Heart right ventricle (tissue), 16 donors: Measurements from ENCODE around the gene UST. TPM values are rescaled to one million over a fixed set of nuclear protein-coding genes. Genes with fewer than 3 reads are reported as not detected.

ENCODE experiments used
- ATAC-seq, 8 donors: fragments of 200-7000 bp; cut with Tn5 transposase; one replicate each; pipeline ENCODE4 v1.9.1; 2020; ENCODE audit warnings: mild to moderate bottlenecking in 8 of 8, moderate library complexity in 8 of 8, moderate number of reproducible peaks in 1 of 8
- DNase-seq, 2 donors: peaks; one replicate each; pipeline ENCODE4 v3.0.0-alpha.2; 2020
- H3K27ac ChIP-seq, 10 donors: fragments of 200-600 bp; sonication (generic) in 2 of 10; one replicate each; pipeline versions ENCODE4 v1.5.0 to v1.8.0; 2020 to 2022; ENCODE audit warnings: mild to moderate bottlenecking in 3 of 10
- H3K27me3 ChIP-seq, 7 donors: fragments of 200-600 bp; one replicate each; pipeline ENCODE4 v1.8.0; 2021 to 2022; ENCODE audit warnings: mild to moderate bottlenecking in 2 of 7
- H3K36me3 ChIP-seq, 9 donors: fragments of 200-600 bp; sonication (generic) in 1 of 9; one replicate each; pipeline versions ENCODE4 v1.5.0 to v1.8.0; 2020 to 2022; ENCODE audit warnings: mild to moderate bottlenecking in 2 of 9
- H3K4me1 ChIP-seq, 9 donors: fragments of 200-600 bp; sonication (generic) in 1 of 9; one replicate each; pipeline versions ENCODE4 v1.5.0 to v1.8.0; 2020 to 2022; ENCODE audit warnings: mild to moderate bottlenecking in 4 of 9
- H3K4me3 ChIP-seq, 10 donors: fragments of 200-600 bp; sonication (generic) in 2 of 10; one replicate each; pipeline versions ENCODE4 v1.5.0 to v1.8.0; 2020 to 2022; ENCODE audit warnings: mild to moderate bottlenecking in 7 of 10, moderate library complexity in 2 of 10
- H3K9me3 ChIP-seq, 11 donors: fragments of 200-600 bp in 10 of 11; sonication (generic) in 2 of 11; one replicate each; pipeline versions ENCODE4 v1.5.0 to v1.8.0; 2013 to 2022; ENCODE audit warnings: mild to moderate bottlenecking in 2 of 11, control low read depth in 1 of 11, moderate library complexity in 1 of 11
- CTCF ChIP-seq, 9 donors: fragments of 200-600 bp; sonication (generic) in 2 of 9; IDR thresholded peaks; one replicate each; pipeline versions ENCODE4 v1.5.0 to v1.8.0; 2021 to 2022; ENCODE audit warnings: antibody characterized with exemption in 9 of 9, mild to moderate bottlenecking in 5 of 9, moderate library complexity in 1 of 9
- WGBS, 2 donors: extraction: QIAGEN DNeasy Blood & Tissue Kit; methylation state at CpG; one replicate each; pipeline ENCODE4 v1.1.7; 2013; ENCODE audit warnings: inconsistent platforms in 1 of 2; 5-methylcytosine and 5-hydroxymethylcytosine counted together
- intact Hi-C, 10 donors: fragments of 100-400 bp; cut with DNase I; formaldehyde crosslinking; loops; one replicate each; pipeline versions ENCODE4 v1.11.1 to v1.14.2; 2022
- polyA plus RNA-seq, 2 donors: library from polyadenylated mRNA; stranded (reverse); fragments of 200-250 nt; gene quantifications; one replicate each; pipeline ENCODE4 v1.2.3, GENCODE V29; 2013
- total RNA-seq, 10 donors: library from RNA; stranded (reverse); fragmentation: NEBNext Ultra II Directional in 3 of 10; extraction: Animal tissue kit (Norgen Biotek cat#: 25700) in 3 of 10; gene quantifications; one replicate each; pipeline versions ENCODE4 v1.2.1 to v1.2.4, GENCODE V29; 2021 to 2023
- donor health status: Arrhythmogenic right ventricular cardiomyopathy.
- donor health status: ischemic (EF 13 %, LVEDD 7.1; RV severe dilation, severe dysfunction).
- donor health status: healthy with polysubstance abuse.
- donor health status: DM: no; HTN: yes; CAD: no.
- donor health status: DM: no; HTN: no; CAD: no.
- donor health status: ischemic (EF 25% LVEDD 6.9; RV normal size, moderate dysfunction).
- donor health status: ischemic (EF 25% LVEDD 5.7; RV mildly dilated, moderate dysfunction).
- donor health status: healthy.
- donor health status: DM: yes; HTN: yes; CAD: no.
- donor health status: Ischemic cardiomyopathy.
- donor health status: ischemic (EF 35%, LVEDD 5.7; RV mildly dilated, moderate dysfunction).
- donor health status: nonischemic (EF 11% LVEDD 7.7; RV severe dilation, severe dysfunction).
- donor health status: DM: yes; HTN: yes; CAD: no.
- donor health status: PGD.
- donor health status: ischemic (EF 29% LVEDD 5.4; RV normal size, mild dysfunction).
- donor health status: nonischemic (EF 23%, LVEDD 6.1; RV moderate dilation, normal function).

UST gene
- total and polyA plus RNA-seq, 12 donors = 1.6 to 4.1 (median 2.3) TPM

DNA sequence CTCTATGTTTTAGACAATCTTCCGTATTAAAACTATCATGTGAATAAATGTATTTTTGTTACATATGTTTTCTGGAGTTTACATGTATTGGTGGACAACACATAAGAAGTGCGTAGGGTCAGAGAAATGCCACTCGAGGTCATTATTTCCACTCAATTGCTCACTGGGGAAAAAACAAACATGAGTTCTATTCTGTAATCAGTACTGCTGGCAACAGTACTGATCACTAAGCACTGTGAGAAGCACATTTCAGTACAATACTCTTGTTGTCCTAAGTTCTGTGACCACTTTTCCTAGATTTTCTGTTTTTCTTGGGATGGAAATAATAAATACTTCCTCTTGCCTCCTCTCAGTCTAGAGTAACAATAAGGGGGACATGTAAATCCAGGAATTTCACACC is 44.5 kb downstream of the UST start:
- H3K4me3 ChIP-seq = no peak overlapping the region
- no peaks in the 10 kb centered on the region for H3K27me3 ChIP-seq
- TF ChIP-seq CTCF (IDR thresholded peaks at IDR 0.05) = no peak
- no peaks in the 10 kb centered on the region for H3K36me3 ChIP-seq
- 76 to 78% methylated on average over 3 of the region's 3 CpGs for WGBS, 2 donors
- DNase-seq (no peak), ATAC-seq (no peak)
- no peak overlapping the region for H3K27ac ChIP-seq
- intact Hi-C loops = no loop called here
- peaks cover 0 to 5% (median 0%) of the 10 kb centered on the region in 9 donors for H3K4me1 ChIP-seq
- peaks cover 0 to 18% (median 0%) of the 10 kb centered on the region in 11 donors for H3K9me3 ChIP-seq

- H3K9me3 ChIP-seq = peaks cover 0 to 12% (median 0%) of the 10 kb centered on the region in 11 donors
- no peak overlapping the region for H3K4me3 ChIP-seq
- peaks cover 0 to 3% (median 0%) of the 10 kb centered on the region in 9 donors for H3K4me1 ChIP-seq
- WGBS, 2 donors = 90 to 97% methylated on average over 2 of the region's 2 CpGs
- no peak for TF ChIP-seq CTCF (IDR thresholded peaks at IDR 0.05)
- no peaks in the 10 kb centered on the region for H3K27me3 ChIP-seq
- H3K36me3 ChIP-seq = no peaks in the 10 kb centered on the region
- DNase-seq (no peak), ATAC-seq (no peak)
- intact Hi-C loops = no loop called here
- no peak overlapping the region for H3K27ac ChIP-seq
Measured at GRCh38 chr6:148793721-148794120, 46.9 kb downstream of the UST start.

DNA sequence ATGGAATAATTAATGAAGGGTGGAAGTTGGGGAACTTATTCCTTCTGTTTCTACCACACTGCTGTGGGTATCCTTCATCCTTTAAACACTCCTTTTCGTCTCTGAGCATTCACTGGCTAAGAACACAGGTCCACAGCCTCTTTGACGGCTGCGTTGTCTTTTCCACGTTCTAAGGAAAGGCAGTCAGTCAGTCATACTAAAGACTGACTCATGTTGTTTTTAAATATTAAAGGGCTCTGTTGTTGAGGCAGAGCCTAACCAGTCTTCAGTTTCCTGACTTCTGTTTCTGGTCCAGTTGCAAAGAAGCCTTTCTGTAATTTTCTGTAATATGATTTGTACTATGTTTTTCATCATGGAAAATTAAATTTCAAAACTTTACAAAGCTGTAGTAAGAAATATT is 48.0 kb downstream of the UST start:
- intact Hi-C loops = no loop called here
- WGBS, 2 donors = 86 to 88% methylated on average over 4 of the region's 4 CpGs
- Histone ChIP-seq H3K27ac (no peak overlapping the region), H3K9me3 (peaks cover 0 to 12% (median 0%) of the 10 kb centered on the region in 11 donors), H3K36me3 (no peaks in the 10 kb centered on the region), H3K27me3 (no peaks in the 10 kb centered on the region), H3K4me1 (peaks cover 0 to 3% (median 0%) of the 10 kb centered on the region in 9 donors), H3K4me3 (no peak overlapping the region)
- no peak for DNase-seq
- no peak for TF ChIP-seq CTCF (IDR thresholded peaks at IDR 0.05)
- ATAC-seq = no peak

GRCh38 chr6:148795563-148795962 is 48.7 kb downstream of the UST start:
- intact Hi-C loops = no loop called here
- TF ChIP-seq CTCF (IDR thresholded peaks at IDR 0.05) = no peak
- H3K4me3 ChIP-seq = no peak overlapping the region
- peaks cover 0 to 7% (median 3%) of the 10 kb centered on the region in 9 donors for H3K4me1 ChIP-seq
- ATAC-seq = no peak
- H3K36me3 ChIP-seq = no peaks in the 10 kb centered on the region
- DNase-seq = no peak
- H3K27ac ChIP-seq = no peak overlapping the region
- H3K9me3 ChIP-seq = peaks cover 0 to 12% (median 0%) of the 10 kb centered on the region in 11 donors
- WGBS, 2 donors = 74 to 86% methylated on average over 6 of the region's 6 CpGs
- H3K27me3 ChIP-seq = no peaks in the 10 kb centered on the region
